PFSK-1 (cell line): ENCODE data around the gene GRK4.

Source experiments
- FOXP2 ChIP-seq: optimal IDR thresholded peaks from 2 replicates; pipeline ENCODE3; 2011; ENCODE audit warnings: borderline replicate concordance, control low read depth, inconsistent platforms; ENCODE audit not compliant: insufficient read depth; ENCODE audit errors: extremely low read length, extremely low read depth
- POLR2AphosphoS5 ChIP-seq: IDR thresholded peaks from 2 replicates; pipeline ENCODE4 v1.6.1; 2012; ENCODE audit warnings: low read depth, mild to moderate bottlenecking, control low read depth, low read length, moderate library complexity
- REST ChIP-seq, 2 experiments: IDR thresholded peaks; 2 replicates each; pipeline versions ENCODE4 v1.6.1 to v1.8.0; 2011 to 2012; ENCODE audit warnings: low read depth in 2 of 2, low read length in 2 of 2, control low read depth in 1 of 2, inconsistent platforms in 1 of 2, mild to moderate bottlenecking in 1 of 2, moderate library complexity in 1 of 2; ENCODE audit not compliant: insufficient read depth in 1 of 2
- SIN3A ChIP-seq: IDR thresholded peaks from 2 replicates; pipeline ENCODE4 v1.6.1; 2012; ENCODE audit warnings: mild to moderate bottlenecking, low read length, moderate library complexity, borderline replicate concordance; ENCODE audit not compliant: insufficient read depth
- TAF1 ChIP-seq: IDR thresholded peaks from 2 replicates; pipeline ENCODE4 v1.6.1; 2012; ENCODE audit warnings: low read length, control low read depth, borderline replicate concordance; ENCODE audit not compliant: insufficient read depth

The GRK4 gene

GRCh38 chr4:3031357-3032082 is 68.1 kb downstream of the GRK4 start:
- TF ChIP-seq FOXP2 (no peak), POLR2AphosphoS5 (no peak), REST (IDR thresholded peaks at IDR 0.05; ENCODE audit: insufficient read depth in 1 of 2, low read depth in 2 of 2, low read length in 2 of 2) (no peak), TAF1 (no peak), SIN3A (no peak)

- TF ChIP-seq REST (IDR thresholded peaks at IDR 0.05; ENCODE audit: insufficient read depth in 1 of 2, low read depth in 2 of 2, low read length in 2 of 2) (no peak), FOXP2 (no peak), SIN3A (no peak), TAF1 (no peak), POLR2AphosphoS5 (no peak)
These were observed 70.9 kb downstream of the GRK4 start for GRCh38 chr4:3034231-3034630.

DNA sequence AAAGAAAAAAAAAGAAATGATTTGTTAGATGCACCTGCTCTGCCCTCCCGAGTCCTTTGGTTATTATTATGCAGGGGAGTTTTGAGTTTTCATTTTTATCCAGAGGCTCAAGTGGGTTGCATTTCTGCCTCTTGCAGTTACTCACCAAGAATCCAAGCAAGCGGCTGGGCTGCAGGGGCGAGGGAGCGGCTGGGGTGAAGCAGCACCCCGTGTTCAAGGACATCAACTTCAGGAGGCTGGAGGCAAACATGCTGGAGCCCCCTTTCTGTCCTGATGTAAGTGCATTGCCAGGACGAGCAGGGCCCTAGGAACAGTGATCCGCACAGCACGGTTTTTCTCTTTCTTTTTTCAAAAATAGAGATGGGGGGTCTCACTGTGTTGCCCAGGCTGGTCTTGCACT is 71.9 kb downstream of the GRK4 start:
- TF ChIP-seq FOXP2: no peak
- TF ChIP-seq POLR2AphosphoS5: no peak
- no peak for TF ChIP-seq SIN3A
- no peak for TF ChIP-seq TAF1
- no peak for TF ChIP-seq REST (IDR thresholded peaks at IDR 0.05; ENCODE audit: insufficient read depth in 1 of 2, low read depth in 2 of 2, low read length in 2 of 2)

DNA sequence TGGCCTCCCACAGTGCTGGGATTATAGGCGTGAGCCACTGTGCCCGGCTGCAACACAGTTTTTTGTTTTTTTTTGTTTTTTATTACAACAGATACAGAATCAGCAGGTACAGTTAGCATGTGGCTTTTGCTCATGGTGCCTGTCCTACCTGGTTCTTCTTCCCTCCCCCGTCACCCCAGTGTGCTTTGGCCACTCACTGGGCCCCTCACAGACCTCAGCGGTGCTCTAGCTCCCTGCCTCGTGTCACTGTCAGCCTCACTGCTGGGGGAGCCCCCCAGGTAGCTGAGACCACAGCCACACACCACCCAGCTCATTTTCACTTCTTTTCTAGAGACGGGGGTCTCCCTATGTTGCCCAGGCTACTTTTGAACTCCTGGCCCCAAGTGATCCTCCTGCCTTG is 72.3 kb downstream of the GRK4 start:
- TF ChIP-seq REST (IDR thresholded peaks at IDR 0.05; ENCODE audit: insufficient read depth in 1 of 2, low read depth in 2 of 2, low read length in 2 of 2) (no peak), FOXP2 (no peak), SIN3A (no peak), TAF1 (no peak), POLR2AphosphoS5 (no peak)
